B cell (primary cell): ENCODE results near the gene CHD2. TPM values are rescaled to one million over a fixed set of nuclear protein-coding genes. Genes with fewer than 3 reads are reported as not detected.

Source experiments
- ATAC-seq: fragments of 200-7000 bp; cut with Tn5 transposase; one replicate; pipeline ENCODE4 v1.10.0; 2021; ENCODE audit warnings: low read depth, mild to moderate bottlenecking, moderate number of reproducible peaks, moderate library complexity
- CTCF ChIA-PET: fragments of 350-600 bp; sonication (Branson Sonifier 250); formaldehyde crosslinking; loops from one replicate; lab custom pipeline; 2021; ENCODE audit warnings: antibody characterized with exemption, inconsistent platforms; lab: Charles Lee
- POLR2A ChIA-PET: fragments of 350-600 bp; sonication (Branson Sonifier 250); formaldehyde crosslinking; loops from one replicate; lab custom pipeline; 2021; ENCODE audit warnings: antibody characterized with exemption; lab: Charles Lee
- DNase-seq: peaks from one replicate; pipeline ENCODE4 v3.0.0; 2013
- H2AFZ ChIP-seq: 2 replicates; pipeline ENCODE4 v1.6.1; 2012; ENCODE audit warnings: mild to moderate bottlenecking, low read depth, low read length; ENCODE audit not compliant: insufficient read depth, poor library complexity, severe bottlenecking
- H3K27ac ChIP-seq, 2 donors: 1 replicate in 1 of 2; 2 replicates in 1 of 2; pipeline ENCODE4 v1.5.1; 2012 to 2013; ENCODE audit warnings: low read length in 2 of 2, mild to moderate bottlenecking in 2 of 2, moderate library complexity in 1 of 2
- H3K27me3 ChIP-seq, 4 experiments: fragments of 200-600 bp in 1 of 4; sonication (generic) in 1 of 4; replicated peaks in 1 of 4; 1 replicate in 2 of 4; 2 replicates in 2 of 4; pipeline versions ENCODE4 v1.6.1 to v1.7.0; 2013 to 2016; ENCODE audit warnings: low read length in 3 of 4, mild to moderate bottlenecking in 2 of 4, mixed read lengths in 1 of 4, moderate library complexity in 1 of 4; ENCODE audit not compliant: insufficient read depth in 4 of 4, control insufficient read depth in 3 of 4; ENCODE audit errors: control extremely low read depth in 1 of 4
- H3K36me3 ChIP-seq, 2 experiments: replicated peaks in 1 of 2; 1 replicate in 1 of 2; 2 replicates in 1 of 2; pipeline versions ENCODE4 v1.6.1 to v1.7.1; 2013; ENCODE audit warnings: low read length in 1 of 2; ENCODE audit not compliant: insufficient read depth in 2 of 2, control insufficient read depth in 1 of 2; ENCODE audit errors: control extremely low read depth in 1 of 2, extremely low read depth in 1 of 2
- H3K4me1 ChIP-seq, 2 donors: fragments of 200-600 bp in 1 of 2; sonication (generic) in 1 of 2; 1 replicate in 1 of 2; 2 replicates in 1 of 2; pipeline versions ENCODE4 v1.5.1 to v1.6.1; 2013 to 2017; ENCODE audit warnings: low read length in 2 of 2; ENCODE audit not compliant: control insufficient read depth in 2 of 2, insufficient read depth in 2 of 2
- H3K4me2 ChIP-seq: replicated peaks from 2 replicates; pipeline ENCODE3; 2012; ENCODE audit warnings: mild to moderate bottlenecking, low read depth, low read length; ENCODE audit not compliant: poor library complexity, severe bottlenecking
- H3K4me3 ChIP-seq, 5 experiments: fragments of 200-600 bp in 1 of 5; sonication (generic) in 1 of 5; 1 replicate in 3 of 5; 2 replicates in 2 of 5; pipeline versions ENCODE4 v1.5.1 to v1.7.0; 2011 to 2016; ENCODE audit warnings: low read length in 4 of 5, mild to moderate bottlenecking in 4 of 5, low read depth in 2 of 5, control low read depth in 1 of 5, moderate library complexity in 1 of 5; ENCODE audit not compliant: insufficient read depth in 1 of 5; ENCODE audit errors: control extremely low read depth in 1 of 5, extremely low read depth in 1 of 5
- H3K79me2 ChIP-seq: fragments of 200-600 bp; sonication (generic); one replicate; pipeline ENCODE4 v1.6.0; 2016; ENCODE audit warnings: low read length; ENCODE audit not compliant: control insufficient read depth, insufficient read depth
- H3K9ac ChIP-seq: fragments of 200-600 bp; sonication (generic); 2 replicates; pipeline ENCODE4 v1.6.1; 2017; ENCODE audit warnings: mild to moderate bottlenecking, low read length, moderate library complexity
- H3K9me3 ChIP-seq, 3 donors: one replicate each; pipeline versions ENCODE4 v1.6.1 to v1.7.1; 2013; ENCODE audit warnings: low read length in 2 of 3; ENCODE audit not compliant: control insufficient read depth in 2 of 3, insufficient read depth in 1 of 3; ENCODE audit errors: control extremely low read depth in 1 of 3
- H4K20me1 ChIP-seq: 2 replicates; pipeline ENCODE4 v1.6.0; 2012; ENCODE audit warnings: mild to moderate bottlenecking, low read length; ENCODE audit not compliant: insufficient read depth, control insufficient read depth, poor library complexity, severe bottlenecking
- H3K27ac Mint-ChIP-seq: one replicate; pipeline ENCODE4 v1.8.0; 2021; ENCODE audit warnings: mixed read lengths
- H3K27me3 Mint-ChIP-seq: one replicate; pipeline ENCODE4 v1.8.0; 2021; ENCODE audit warnings: mixed read lengths
- H3K4me1 Mint-ChIP-seq: one replicate; pipeline ENCODE4 v1.8.0; 2021; ENCODE audit warnings: mixed read lengths
- H3K4me3 Mint-ChIP-seq: one replicate; pipeline ENCODE4 v1.8.0; 2021; ENCODE audit warnings: mixed read lengths
- H3K9me3 Mint-ChIP-seq: one replicate; pipeline ENCODE4 v1.8.0; 2022; ENCODE audit warnings: mixed read lengths; ENCODE audit not compliant: insufficient read depth
- EZH2 ChIP-seq: IDR thresholded peaks from 2 replicates; pipeline ENCODE4 v1.6.1; 2012; ENCODE audit warnings: borderline replicate concordance, low read depth, mild to moderate bottlenecking, moderate library complexity, low read length; ENCODE audit not compliant: insufficient read depth, poor library complexity, severe bottlenecking
- whole genome bisulfite sequencing: methylation state at CpG from one replicate; pipeline ENCODE4 v1.1.5; 2013; ENCODE audit warnings: missing lambda C conversion rate; ENCODE audit not compliant: insufficient coverage; 5-methylcytosine and 5-hydroxymethylcytosine counted together
- intact Hi-C: fragments of 100-400 bp; cut with micrococcal nuclease; formaldehyde crosslinking; loops from one replicate; pipeline ENCODE4 v1.10.0; 2022
- polyA plus RNA-seq: library from polyadenylated mRNA; depleted of rRNA; stranded (reverse); fragments of >200 nt; gene quantifications from 2 replicates; pipeline ENCODE4 v1.2.3, GENCODE V29; 2012
- total RNA-seq, 2 donors: library from RNA; stranded (reverse); fragments of 120-200 nt in 1 of 2; gene quantifications; 1 replicate in 1 of 2; 2 replicates in 1 of 2; pipeline versions ENCODE4 v1.2.3 to v1.2.4, GENCODE V29; 2013 to 2022
- TF ChIP-seq, protein P1 (sequence below): fragments of 200-600 bp; IDR thresholded peaks from one replicate; pipeline ENCODE4 v1.8.0; 2022; ENCODE audit warnings: antibody characterized with exemption, mild to moderate bottlenecking

CHD2 gene
- total and polyA plus RNA-seq, 2 donors (not counting 1 experiment from before 2014, with no cell fraction given), result 86.9 to 353 TPM

DNA sequence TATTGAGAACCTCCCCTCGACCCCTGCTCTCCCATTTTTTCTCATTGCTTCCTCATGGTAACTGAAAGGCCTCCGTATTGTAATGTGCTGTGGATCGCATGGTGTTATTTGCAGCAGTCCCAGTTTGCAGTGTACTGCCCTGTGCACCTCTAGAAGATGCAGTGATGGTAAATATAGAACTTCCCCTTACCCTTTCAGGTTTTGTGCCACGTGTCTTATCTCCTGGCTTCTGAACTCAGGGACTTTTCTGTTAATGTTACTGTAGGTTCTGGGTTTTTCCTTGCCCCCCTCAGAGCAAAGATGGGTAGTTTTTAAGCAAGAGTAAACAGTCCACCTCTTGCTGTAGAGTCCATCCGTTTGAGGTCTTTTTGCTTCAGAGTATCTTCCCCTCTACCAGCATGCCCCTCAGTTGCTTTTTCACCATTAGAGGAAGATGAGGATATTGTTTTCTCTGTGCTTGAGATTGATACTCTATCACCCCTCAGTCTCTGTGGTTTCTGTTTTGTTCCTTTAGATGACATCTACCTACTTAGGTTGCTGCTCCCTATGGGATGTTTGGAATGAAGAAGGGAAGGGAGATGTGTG is 22.4 kb downstream of the CHD2 start:
- peaks cover 98% of the 10 kb centered on the region for H3K79me2 ChIP-seq
- H3K27me3 ChIP-seq, result no peaks in the 10 kb centered on the region
- ChIA-PET POLR2A (interaction anchor here (1.8 kb wide), 1 partner anchor 113 kb away, joined by 5 read pairs; no protein-coding TSS in a partner anchor), CTCF (interaction anchor here (1.2 to 12.0 kb wide), 8 partner anchors 18 to 126 kb away, joined by 3 to 188 read pairs (median 44); partner anchors contain the start of gene CHD2)
- H2AFZ ChIP-seq, result peak overlapping the region; percentile 20
- Mint-ChIP-seq H3K9me3 (no peaks in the 10 kb centered on the region), H3K4me3 (peak overlapping the region; percentile 68), H3K27ac (peak overlapping the region; percentile 86), H3K4me1 (peaks cover 58% of the 10 kb centered on the region), H3K27me3 (no peaks in the 10 kb centered on the region)
- peak overlapping the region; percentile 35 for H3K9ac ChIP-seq
- H3K4me2 ChIP-seq, result peak overlapping the region; percentile 62
- DNase-seq (peak; percentile 71), ATAC-seq (peak; percentile 78)
- intact Hi-C loops, result loop anchor here (1.0 to 5.0 kb wide), 2 partner anchors 35 to 125 kb away; no protein-coding TSS in a partner anchor
- H3K36me3 ChIP-seq, result peaks cover 5 to 51% of the 10 kb centered on the region in 2 experiments
- peaks cover 34 to 37% of the 10 kb centered on the region in 2 donors for H3K4me1 ChIP-seq
- peaks cover 4% of the 10 kb centered on the region for H4K20me1 ChIP-seq
- WGBS, result no CpG with 5 or more reads among the region's 5 CpGs
- H3K27ac ChIP-seq, result peak overlapping the region; percentile 52 to 83
- H3K9me3 ChIP-seq, result no peaks in the 10 kb centered on the region
- H3K4me3 ChIP-seq, result peak overlapping the region in 3 of 5 experiments; percentile 5 to 17 (median 8)
- TF ChIP-seq EZH2, result no peak

DNA sequence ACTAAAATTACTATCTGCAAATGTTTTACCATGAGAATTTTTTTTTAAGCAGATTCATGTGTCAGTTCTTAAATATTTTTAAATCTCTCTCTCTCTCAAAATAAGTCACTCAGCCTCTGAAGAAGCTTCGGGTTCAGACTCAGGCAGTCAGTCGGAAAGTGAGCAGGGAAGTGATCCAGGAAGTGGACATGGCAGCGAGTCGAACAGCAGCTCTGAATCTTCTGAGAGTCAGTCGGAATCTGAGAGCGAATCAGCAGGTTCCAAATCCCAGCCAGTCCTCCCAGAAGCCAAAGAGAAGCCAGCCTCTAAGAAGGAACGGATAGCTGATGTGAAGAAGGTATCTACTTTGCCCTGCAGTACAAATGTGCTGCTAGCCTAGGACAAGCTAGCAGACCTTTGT is 24.1 kb downstream of the CHD2 start:
- Histone ChIP-seq H3K27me3 (no peaks in the 10 kb centered on the region), H3K27ac (peak overlapping the region in 1 of 2 donors; percentile 83), H3K36me3 (peaks cover 5 to 62% of the 10 kb centered on the region in 2 experiments), H3K9me3 (no peaks in the 10 kb centered on the region), H3K4me1 (peaks cover 28 to 29% of the 10 kb centered on the region in 2 donors), H3K79me2 (peaks cover 98% of the 10 kb centered on the region), H3K9ac (no peak overlapping the region), H4K20me1 (peaks cover 4% of the 10 kb centered on the region), H3K4me3 (no peak overlapping the region), H2AFZ (no peak overlapping the region), H3K4me2 (no peak overlapping the region)
- POLR2A ChIA-PET, result interaction anchor here (0.8 kb wide), 1 partner anchor 17 kb away, joined by 3 read pairs; no protein-coding TSS in a partner anchor
- Mint-ChIP-seq H3K4me1 (peaks cover 52% of the 10 kb centered on the region), H3K27me3 (no peaks in the 10 kb centered on the region), H3K27ac (peak overlapping the region; percentile 82), H3K9me3 (no peaks in the 10 kb centered on the region), H3K4me3 (no peak overlapping the region)
- DNase-seq (no peak), ATAC-seq (no peak)
- intact Hi-C loops, result loop anchor here (5.0 kb wide), 1 partner anchor 33 kb away; no protein-coding TSS in a partner anchor
- TF ChIP-seq EZH2, result no peak
- TF ChIP-seq, protein P1, sequence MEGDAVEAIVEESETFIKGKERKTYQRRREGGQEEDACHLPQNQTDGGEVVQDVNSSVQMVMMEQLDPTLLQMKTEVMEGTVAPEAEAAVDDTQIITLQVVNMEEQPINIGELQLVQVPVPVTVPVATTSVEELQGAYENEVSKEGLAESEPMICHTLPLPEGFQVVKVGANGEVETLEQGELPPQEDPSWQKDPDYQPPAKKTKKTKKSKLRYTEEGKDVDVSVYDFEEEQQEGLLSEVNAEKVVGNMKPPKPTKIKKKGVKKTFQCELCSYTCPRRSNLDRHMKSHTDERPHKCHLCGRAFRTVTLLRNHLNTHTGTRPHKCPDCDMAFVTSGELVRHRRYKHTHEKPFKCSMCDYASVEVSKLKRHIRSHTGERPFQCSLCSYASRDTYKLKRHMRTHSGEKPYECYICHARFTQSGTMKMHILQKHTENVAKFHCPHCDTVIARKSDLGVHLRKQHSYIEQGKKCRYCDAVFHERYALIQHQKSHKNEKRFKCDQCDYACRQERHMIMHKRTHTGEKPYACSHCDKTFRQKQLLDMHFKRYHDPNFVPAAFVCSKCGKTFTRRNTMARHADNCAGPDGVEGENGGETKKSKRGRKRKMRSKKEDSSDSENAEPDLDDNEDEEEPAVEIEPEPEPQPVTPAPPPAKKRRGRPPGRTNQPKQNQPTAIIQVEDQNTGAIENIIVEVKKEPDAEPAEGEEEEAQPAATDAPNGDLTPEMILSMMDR, result no peak
- 92% methylated on average over 4 of the region's 7 CpGs for WGBS
- CTCF ChIA-PET, result interaction anchor here (12.0 kb wide), 1 partner anchor 128 kb away, joined by 81 read pairs; no protein-coding TSS in a partner anchor
